Lung microvascular endothelial cell (primary cell): Measurements from ENCODE around the gene ASPRV1. TPM values are rescaled to one million over a fixed set of nuclear protein-coding genes. Genes with fewer than 3 reads are reported as not detected.

ENCODE experiments used
- DNase-seq, 2 donors: peaks; one replicate each; pipeline versions ENCODE4 v3.0.0 to v3.0.0-alpha.2; 2010; ENCODE audit warnings: low read depth in 2 of 2
- total RNA-seq: library from RNA; depleted of rRNA; stranded (reverse); fragments of >200 nt; gene quantifications from 2 replicates; pipeline ENCODE4 v1.2.1, GENCODE V29; 2014

The ASPRV1 gene
- total RNA-seq, 1 donor from 2014 or later, result under 0.01 TPM

GRCh38 chr2:69943000-69943842 is 18.2 kb downstream of the ASPRV1 start:
- DNase-seq, result no peak

GRCh38 chr2:69940691-69941090 is 20.7 kb downstream of the ASPRV1 start:
- no peak for DNase-seq

GRCh38 chr2:69939722-69940121 is 21.7 kb downstream of the ASPRV1 start:
- no peak for DNase-seq

GRCh38 chr2:69937968-69938367 is 23.5 kb downstream of the ASPRV1 start:
- no peak for DNase-seq

- DNase-seq, result peak in 1 of 2 donors; percentile 67
Measured at GRCh38 chr2:69936906-69937305, 24.5 kb downstream of the ASPRV1 start.

- DNase-seq, result no peak
Measured at GRCh38 chr2:69935011-69935410, 26.4 kb downstream of the ASPRV1 start.

GRCh38 chr2:69934614-69934908 is 26.9 kb downstream of the ASPRV1 start:
- no peak for DNase-seq

- DNase-seq, result peak in 1 of 2 donors; percentile 91
Measured at GRCh38 chr2:69933839-69934613, 27.4 kb downstream of the ASPRV1 start.

- peak in 1 of 2 donors; percentile 28 for DNase-seq
Measured at GRCh38 chr2:69933254-69933828, 28.1 kb downstream of the ASPRV1 start.

GRCh38 chr2:69932596-69932922 is 28.9 kb downstream of the ASPRV1 start:
- DNase-seq, result no peak

- DNase-seq, result no peak
Measured at GRCh38 chr2:69931832-69932595, 29.4 kb downstream of the ASPRV1 start.

- DNase-seq, result no peak
Measured at GRCh38 chr2:69926849-69927515, 34.4 kb downstream of the ASPRV1 start.

- no peak for DNase-seq
Measured at GRCh38 chr2:69923116-69923515, 38.3 kb downstream of the ASPRV1 start.

GRCh38 chr2:69918401-69918800 is 43.0 kb downstream of the ASPRV1 start:
- no peak for DNase-seq

GRCh38 chr2:69917852-69918251 is 43.6 kb downstream of the ASPRV1 start:
- DNase-seq, result peak; percentile 35 to 91

- no peak for DNase-seq
Measured at GRCh38 chr2:69916106-69916505, 45.3 kb downstream of the ASPRV1 start.

- DNase-seq, result peak; percentile 28 to 33
Measured at GRCh38 chr2:69914950-69915945, 46.2 kb downstream of the ASPRV1 start, which contains the start of gene MXD1. Gene MXD1 (plus strand): TSS chr2:69915109. CDS start chr2:69915331, 222 bp downstream.

GRCh38 chr2:69914164-69914949 is 47.1 kb downstream of the ASPRV1 start:
- peak; percentile 100 for DNase-seq

GRCh38 chr2:69911985-69912563 is 49.4 kb downstream of the ASPRV1 start:
- peak; percentile 72 to 80 for DNase-seq
